ENCODE measurements around the gene GPR39. TPM values are rescaled to one million over a fixed set of nuclear protein-coding genes. Genes with fewer than 3 reads are reported as not detected.

GPR39 gene
- total RNA-seq, 1 donor from 2014 or later, result 26.0 TPM

DNA sequence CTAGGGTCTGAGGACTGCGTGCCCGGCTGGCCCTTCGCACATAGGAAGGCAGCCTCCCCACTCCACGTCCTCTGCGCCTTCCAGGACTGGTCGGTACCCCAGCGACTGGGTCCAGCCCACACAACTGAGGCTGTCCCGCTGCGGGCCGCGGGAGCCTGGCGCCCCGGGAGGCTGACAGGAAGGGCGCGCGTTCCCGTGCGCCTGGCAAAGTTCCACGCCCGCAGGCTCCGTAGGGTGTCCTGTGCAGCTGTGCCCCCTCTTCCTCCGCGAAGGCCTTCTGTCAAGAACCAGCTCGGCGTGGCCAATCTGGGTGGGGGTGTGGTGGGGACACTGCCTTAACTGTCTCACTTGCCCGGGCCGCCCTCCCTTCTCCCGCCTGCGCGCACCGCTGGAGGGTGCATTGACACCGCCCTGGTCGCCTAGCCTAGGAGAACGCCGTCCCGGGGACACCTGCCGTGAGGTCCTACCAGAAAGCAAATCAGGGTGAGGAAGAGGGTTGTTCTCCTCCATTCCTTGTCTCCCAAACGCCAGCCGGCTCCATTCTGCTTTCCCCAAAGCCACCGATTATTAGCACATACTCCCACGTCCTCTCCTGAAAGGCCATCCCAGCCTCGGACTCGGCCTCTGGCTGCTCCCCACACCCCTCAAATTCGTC, 254.0 kb downstream of the GPR39 start:
- peak; percentile 15 for DNase-seq (ENCODE audit: low read depth)

- DNase-seq (ENCODE audit: low read depth), result peak; percentile 99
Observed at GRCh38 chr2:132671151-132671835, 254.7 kb downstream of the GPR39 start.

DNA sequence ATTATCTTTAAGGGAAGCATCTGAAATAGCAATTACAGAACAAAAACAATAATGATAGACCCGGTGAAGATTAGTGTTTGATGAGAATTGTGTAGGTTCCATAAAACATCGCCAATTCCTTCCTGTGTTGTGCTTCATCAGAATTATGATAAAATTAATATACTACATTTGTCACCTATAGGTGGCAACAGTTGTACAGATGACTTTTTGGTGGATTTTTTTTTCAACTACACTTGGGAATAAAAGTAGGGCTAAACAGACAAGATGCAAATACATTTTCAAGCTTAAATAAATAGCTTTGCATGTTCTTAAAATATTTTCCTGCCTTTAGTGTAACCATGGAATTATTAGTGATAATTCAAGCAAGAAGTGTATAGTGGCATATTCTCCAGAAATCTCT, 260.4 kb downstream of the GPR39 start:
- peak; percentile 22 for DNase-seq (ENCODE audit: low read depth)

- no peak for DNase-seq (ENCODE audit: low read depth)
Observed at GRCh38 chr2:132677661-132678060, 261.1 kb downstream of the GPR39 start.

GRCh38 chr2:132678483-132678882, 261.9 kb downstream of the GPR39 start:
- DNase-seq (ENCODE audit: low read depth), result peak; percentile 18

DNA sequence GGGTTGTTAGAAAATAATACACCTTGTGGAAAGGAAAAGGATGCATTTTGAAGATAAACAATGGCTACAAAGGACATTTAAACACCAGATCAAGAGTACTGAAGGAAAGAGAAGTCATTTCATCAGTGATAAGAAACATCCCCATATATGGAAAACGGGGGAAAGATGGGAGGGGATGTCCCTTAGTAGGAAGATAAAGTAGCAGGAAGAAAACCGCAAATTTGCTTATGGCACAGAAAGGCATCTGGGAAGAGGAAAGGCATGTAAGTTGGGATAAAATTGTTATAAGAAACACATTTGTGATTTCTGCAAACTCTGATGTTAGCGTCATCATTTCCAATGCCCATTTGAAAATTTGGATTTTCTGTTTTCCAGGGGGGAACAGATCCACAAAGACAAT, 263.9 kb downstream of the GPR39 start:
- no peak for DNase-seq (ENCODE audit: low read depth)

DNA sequence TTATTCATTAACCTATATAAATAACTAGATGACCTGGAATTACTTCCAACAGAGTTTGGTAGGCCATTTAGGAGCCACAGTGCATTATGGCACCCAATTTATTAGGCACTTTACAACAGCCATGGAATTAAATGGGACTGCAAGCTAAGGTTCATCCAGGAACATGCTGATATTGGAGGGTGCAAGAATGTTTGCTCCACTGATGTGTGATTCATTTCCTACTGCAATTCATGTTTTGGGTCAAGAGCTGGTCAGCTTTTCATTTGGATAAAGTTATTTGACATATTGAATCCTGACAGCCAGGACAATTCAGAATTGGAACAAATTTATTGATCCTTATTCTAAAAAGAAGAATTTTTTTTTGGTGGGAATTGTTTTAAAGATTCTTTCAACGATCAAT, 265.2 kb downstream of the GPR39 start:
- peak; percentile 28 for DNase-seq (ENCODE audit: low read depth)

DNA sequence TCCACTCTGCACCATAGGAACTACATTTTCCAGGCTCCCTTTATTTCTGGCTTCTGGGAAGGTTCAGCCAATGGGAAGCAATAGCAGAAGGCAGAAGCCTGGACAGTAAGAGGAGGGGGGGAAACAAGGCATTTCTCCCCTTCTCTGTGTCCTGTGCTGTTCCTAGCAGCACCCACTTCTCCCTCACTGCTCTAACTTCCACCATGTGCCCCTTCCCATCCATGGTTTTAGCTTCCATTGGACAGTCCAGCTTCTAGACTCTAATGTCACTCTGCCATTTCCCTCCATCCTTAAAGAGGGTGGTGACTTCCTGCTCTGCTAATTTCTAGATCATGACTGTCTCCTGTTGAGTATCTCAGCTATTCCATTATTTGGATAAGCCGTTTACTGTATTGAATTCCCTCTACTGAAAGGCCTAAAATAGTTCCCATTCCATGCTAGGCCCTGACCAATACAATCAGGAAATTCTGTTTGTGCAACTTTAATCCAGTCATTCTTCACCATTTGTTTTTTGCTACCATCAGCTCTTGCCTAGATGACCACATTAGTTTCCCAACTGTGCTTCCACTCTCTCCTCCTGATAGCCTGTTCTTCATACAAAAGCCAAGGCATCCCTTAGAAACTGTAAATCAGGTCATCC, 274.2 kb downstream of the GPR39 start:
- DNase-seq (ENCODE audit: low read depth), result no peak

DNA sequence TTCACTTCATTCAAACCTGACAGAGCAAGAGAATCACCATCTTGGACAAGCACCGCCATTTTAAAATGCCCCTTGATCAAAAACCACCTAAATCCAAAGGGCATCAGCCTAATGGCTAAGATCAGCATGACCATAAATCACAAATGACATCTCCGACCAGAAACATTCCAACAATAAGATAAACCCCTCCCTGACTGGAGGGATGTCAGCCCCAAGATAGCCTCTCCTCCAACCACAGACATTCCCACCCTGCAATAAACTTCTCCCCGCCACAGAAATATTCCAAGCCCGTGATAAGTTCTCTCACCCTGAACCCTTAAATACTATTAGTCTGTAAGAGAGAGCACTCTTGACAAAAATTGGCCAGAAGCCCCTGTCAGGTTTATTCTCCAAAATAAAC, 275.0 kb downstream of the GPR39 start:
- no peak for DNase-seq (ENCODE audit: low read depth)

DNA sequence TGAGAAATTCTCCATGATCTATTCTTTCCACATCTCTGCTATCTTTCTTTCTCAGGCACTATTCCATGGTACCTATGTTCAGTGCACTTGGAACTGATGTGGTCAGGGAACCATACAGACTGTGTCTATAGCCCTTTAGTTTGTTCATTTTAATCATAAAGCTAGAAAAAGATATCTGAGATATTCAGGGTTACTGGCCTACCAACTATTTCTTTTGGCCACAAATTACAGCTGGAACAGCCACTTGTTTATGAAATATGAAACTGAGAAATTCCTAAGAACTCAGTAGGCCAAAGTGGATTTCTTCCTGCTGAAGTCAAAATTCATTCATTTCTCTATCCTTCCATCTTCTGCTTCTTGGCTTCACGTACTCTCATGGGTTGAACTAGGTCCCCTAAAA, 276.2 kb downstream of the GPR39 start:
- no peak for DNase-seq (ENCODE audit: low read depth)

All from renal cortical epithelial cell (primary cell).